AG09319 (cell line): ENCODE results near the gene BRF1.

Experiments used
- DNase-seq: peaks from one replicate; pipeline ENCODE4 v3.0.0-alpha.2; 2010; ENCODE audit warnings: low read depth; ENCODE audit errors: extremely low read depth
- TF ChIP-seq, protein P1 (sequence below): IDR thresholded peaks from 2 replicates; pipeline ENCODE4 v1.5.1; 2011; ENCODE audit warnings: low read depth, mild to moderate bottlenecking, inconsistent platforms, low read length, moderate library complexity

The BRF1 gene

DNA sequence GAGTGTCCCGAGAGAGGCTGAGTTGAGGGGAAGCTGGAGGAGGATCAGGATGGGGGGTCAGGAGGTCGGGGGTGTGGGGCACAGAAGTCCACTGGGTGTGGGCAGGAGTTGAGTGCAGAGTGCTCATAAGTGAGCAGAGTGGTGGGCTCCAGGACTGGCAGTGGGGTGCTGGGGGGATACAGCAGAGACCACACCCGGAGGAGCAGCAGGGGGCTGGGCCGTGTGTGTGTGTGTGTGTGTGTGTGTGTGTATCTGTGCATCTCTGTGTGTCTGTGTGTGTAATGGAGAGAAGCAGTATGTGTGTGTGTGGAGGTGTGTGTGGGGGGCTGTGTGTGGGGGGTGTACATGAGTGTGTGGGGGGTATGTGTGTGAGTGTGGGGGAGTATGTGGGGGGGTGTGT lies 114.8 kb downstream of the BRF1 start:
- TF ChIP-seq, protein P1, sequence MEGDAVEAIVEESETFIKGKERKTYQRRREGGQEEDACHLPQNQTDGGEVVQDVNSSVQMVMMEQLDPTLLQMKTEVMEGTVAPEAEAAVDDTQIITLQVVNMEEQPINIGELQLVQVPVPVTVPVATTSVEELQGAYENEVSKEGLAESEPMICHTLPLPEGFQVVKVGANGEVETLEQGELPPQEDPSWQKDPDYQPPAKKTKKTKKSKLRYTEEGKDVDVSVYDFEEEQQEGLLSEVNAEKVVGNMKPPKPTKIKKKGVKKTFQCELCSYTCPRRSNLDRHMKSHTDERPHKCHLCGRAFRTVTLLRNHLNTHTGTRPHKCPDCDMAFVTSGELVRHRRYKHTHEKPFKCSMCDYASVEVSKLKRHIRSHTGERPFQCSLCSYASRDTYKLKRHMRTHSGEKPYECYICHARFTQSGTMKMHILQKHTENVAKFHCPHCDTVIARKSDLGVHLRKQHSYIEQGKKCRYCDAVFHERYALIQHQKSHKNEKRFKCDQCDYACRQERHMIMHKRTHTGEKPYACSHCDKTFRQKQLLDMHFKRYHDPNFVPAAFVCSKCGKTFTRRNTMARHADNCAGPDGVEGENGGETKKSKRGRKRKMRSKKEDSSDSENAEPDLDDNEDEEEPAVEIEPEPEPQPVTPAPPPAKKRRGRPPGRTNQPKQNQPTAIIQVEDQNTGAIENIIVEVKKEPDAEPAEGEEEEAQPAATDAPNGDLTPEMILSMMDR: no peak
- no peak for DNase-seq

DNA sequence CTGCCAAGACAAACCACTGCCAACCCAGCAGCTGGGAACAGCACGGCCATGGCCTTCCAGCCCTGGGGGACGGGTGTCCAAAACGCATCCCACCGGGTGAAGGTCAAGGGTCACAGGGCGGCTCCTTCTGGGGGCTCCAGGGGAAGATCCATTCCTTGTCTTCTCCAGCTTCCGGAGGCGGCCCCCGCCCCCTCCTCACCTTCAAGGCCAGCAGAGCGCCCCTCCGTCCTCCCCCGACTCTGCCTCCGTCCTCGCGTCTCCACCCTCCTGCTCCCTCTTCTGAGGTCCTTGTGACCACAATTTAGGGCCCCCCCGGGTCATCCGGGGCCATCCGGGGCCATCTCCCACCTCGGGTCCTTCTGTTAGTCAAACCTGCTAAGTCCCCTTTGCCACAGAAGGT lies 115.8 kb downstream of the BRF1 start:
- TF ChIP-seq, protein P1: no peak

DNA sequence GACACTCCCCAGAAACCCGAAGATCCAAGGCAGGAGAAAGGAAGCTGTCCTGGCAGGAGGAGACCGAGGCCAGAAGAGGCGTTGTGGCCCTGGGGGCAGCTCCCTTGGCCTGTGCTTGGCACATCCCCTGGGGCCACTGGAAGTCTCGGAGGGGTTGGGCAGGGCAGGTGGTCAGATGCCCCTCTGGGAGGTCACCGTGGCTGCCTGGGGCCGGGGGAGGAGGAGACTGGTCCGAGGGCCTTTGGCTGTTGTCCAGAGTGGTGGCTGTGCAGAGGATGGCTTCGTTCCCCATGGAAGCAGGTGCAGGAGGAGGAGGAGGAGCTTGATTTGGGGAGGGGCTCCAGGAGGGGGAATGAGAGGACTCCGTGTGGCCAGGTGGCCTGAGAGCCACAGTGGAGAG lies 116.3 kb downstream of the BRF1 start:
- TF ChIP-seq, protein P1: no peak
- no peak for DNase-seq

More for the DNA sequence above, 115.8 kb downstream of the BRF1 start:
- DNase-seq: no peak

DNA sequence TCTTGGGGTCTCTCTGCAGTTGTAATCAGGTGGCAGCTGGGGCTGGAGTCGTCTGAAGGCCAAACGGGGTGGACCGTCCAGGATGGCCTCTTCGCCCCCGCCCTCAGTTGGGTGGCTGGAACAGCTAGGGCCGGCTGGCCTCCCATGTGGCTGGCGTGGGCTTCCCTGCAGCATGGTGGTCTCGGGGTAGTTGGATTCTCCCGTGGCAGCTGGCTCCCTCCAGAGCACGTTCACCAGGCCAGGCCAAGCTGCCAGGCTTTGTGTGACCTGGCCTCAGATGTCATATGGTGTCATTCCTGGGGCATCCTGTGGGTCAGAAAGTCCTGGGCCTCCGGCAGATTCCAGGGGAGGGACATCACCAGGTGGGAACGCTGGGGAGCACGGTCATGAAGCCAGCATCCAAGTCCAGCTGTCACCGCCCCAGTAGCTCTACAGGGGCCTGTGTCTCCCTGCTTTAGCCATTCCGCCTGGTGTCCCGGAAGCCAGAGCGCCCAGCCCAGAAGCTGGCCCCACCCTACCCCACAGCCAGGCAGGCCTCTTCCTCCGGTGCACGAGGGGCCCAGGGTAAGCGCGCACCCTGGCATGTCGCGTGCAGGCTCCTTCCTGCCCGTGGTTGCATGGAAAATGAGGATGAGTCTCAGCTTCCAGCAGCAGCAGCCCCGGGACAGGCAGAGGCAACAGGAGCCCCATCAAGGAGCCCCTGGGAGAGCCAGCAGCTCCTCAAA lies 118.3 kb downstream of the BRF1 start:
- DNase-seq: no peak
- TF ChIP-seq, protein P1: no peak

DNA sequence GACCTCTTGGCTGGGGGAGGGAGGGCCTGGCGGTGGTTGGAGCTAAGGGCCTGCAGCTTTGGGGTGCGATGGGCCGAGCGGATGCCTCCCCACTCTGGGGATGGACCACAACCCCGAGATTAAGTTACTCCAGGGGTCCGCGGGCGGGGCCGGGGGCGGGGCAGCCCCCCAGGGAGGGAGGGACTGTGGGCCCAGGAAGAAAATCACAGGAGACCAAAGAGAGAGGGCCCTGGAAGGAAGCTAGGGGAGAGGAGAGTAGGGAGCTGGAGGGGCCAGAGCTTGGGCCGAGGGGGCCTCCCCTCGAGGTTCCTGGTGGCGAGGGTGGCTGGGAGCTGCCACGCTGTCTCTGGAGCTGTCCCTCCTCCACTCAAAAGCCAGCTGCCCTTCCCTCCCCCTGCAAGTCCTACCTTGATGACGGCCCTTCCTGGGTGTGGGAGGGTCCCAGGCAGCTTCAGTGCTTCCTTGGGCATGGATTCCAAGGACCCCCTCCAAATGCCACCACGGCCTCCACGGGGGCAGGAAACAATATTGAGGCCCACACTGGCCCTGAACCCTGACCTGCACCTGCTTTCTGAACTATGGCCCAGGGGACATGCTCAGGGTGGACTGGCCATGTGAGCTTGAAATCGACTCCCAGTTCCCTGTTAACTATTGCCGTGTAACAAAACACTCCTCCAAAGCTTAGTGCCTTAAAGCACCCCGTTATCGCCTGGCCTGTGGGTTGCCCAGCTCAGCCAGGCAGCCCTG lies 119.1 kb downstream of the BRF1 start:
- TF ChIP-seq, protein P1: no peak
- DNase-seq: no peak

DNA sequence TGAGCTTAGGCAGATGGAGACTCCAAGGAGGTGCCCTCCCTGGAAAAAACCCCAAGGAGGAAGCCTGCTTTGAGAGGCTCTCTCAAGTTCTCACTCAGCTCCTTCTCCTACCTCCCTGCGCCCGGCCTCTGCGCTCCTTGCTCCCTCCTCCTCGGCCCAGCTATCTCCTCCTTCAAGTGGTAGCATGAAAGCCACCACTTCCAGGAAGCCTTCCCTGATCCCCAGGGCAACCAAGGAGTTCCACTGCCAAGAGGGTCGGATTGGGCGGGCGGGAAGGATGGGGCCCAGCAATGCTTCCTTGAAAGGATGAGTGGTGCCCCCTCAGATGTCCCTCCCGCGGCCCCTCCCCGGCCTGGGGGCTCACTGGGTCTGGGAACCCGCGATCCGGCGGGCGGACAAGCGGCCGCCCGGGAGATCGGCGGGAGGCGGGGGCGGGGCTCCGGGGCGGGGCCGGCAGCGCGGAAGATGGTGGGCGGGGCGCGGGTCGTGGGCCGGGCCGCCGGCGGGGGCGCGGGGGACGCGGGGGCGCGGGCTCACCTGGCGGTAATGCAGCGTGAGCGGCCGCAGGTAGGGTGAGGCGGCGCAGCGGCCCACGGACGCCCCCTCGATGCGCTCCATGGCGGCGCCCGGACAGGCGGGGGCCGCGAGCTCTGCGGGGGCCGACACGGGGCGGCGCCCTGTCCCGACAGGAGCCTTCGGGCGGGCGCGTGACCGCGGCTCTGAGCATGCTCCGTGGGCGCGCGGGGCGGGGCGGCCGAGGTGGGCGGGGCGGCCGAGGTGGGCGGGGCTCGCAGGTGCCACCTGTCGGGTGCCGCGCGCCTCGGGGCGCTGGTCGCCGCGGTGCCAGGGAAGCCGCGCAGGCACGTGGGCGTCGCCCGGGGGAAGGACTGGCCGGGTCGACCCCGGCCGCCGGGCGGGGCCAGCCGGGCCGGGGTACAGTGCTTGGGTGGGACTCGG lies 119.9 kb downstream of the BRF1 start, which contains the start of gene NUDT14:
TSS of gene NUDT14 (minus strand) at position 721 of the 957 bp plus-strand sequence. CDS start at position 618, 103 bp downstream.
- TF ChIP-seq, protein P1: no peak
- no peak for DNase-seq
